ENCODE results near the gene MAPK4.

Gene MAPK4

GRCh38 chr18:50633992-50634391, 74.1 kb downstream of the MAPK4 start:
- Histone ChIP-seq H4K20me1 (ENCODE audit: insufficient read depth, low read length) (no peaks in the 10 kb centered on the region), H3K9me3 (ENCODE audit: insufficient read depth, low read length) (no peaks in the 10 kb centered on the region), H2AFZ (ENCODE audit: low read depth, low read length) (no peak overlapping the region), H3K79me2 (ENCODE audit: low read length) (no peaks in the 10 kb centered on the region), H3K4me3 (ENCODE audit: low read length) (no peak overlapping the region), H3K9ac (ENCODE audit: low read length) (no peak overlapping the region), H3K4me1 (ENCODE audit: low read length) (no peaks in the 10 kb centered on the region), H3K36me3 (replicated peaks; ENCODE audit: low read depth, low read length) (no peaks in the 10 kb centered on the region), H3K27ac (ENCODE audit: low read length) (no peak overlapping the region), H3K27me3 (ENCODE audit: low read depth, low read length) (peaks cover 26% of the 10 kb centered on the region), H3K4me2 (ENCODE audit: low read length) (no peak overlapping the region)
- no peak for TF ChIP-seq CTCF (IDR thresholded peaks at IDR 0.05; ENCODE audit: low read depth, low read length)
- no peak for TF ChIP-seq EZH2phosphoT487 (IDR thresholded peaks at IDR 0.05; ENCODE audit: low read depth)

- H3K27ac ChIP-seq (ENCODE audit: low read length) = no peak overlapping the region
- TF ChIP-seq EZH2phosphoT487 (IDR thresholded peaks at IDR 0.05; ENCODE audit: low read depth) = no peak
- no peak for TF ChIP-seq CTCF (IDR thresholded peaks at IDR 0.05; ENCODE audit: low read depth, low read length)
- no peaks in the 10 kb centered on the region for H3K9me3 ChIP-seq (ENCODE audit: insufficient read depth, low read length)
- peaks cover 24% of the 10 kb centered on the region for H3K27me3 ChIP-seq (ENCODE audit: low read depth, low read length)
- H3K36me3 ChIP-seq (replicated peaks; ENCODE audit: low read depth, low read length) = no peaks in the 10 kb centered on the region
- no peaks in the 10 kb centered on the region for H3K79me2 ChIP-seq (ENCODE audit: low read length)
- H2AFZ ChIP-seq (ENCODE audit: low read depth, low read length) = no peak overlapping the region
- no peaks in the 10 kb centered on the region for H3K4me1 ChIP-seq (ENCODE audit: low read length)
- H4K20me1 ChIP-seq (ENCODE audit: insufficient read depth, low read length) = no peaks in the 10 kb centered on the region
- H3K4me2 ChIP-seq (ENCODE audit: low read length) = no peak overlapping the region
- no peak overlapping the region for H3K4me3 ChIP-seq (ENCODE audit: low read length)
- no peak overlapping the region for H3K9ac ChIP-seq (ENCODE audit: low read length)
Observed at GRCh38 chr18:50636366-50637057, 76.6 kb downstream of the MAPK4 start.

GRCh38 chr18:50638016-50638883, 78.4 kb downstream of the MAPK4 start:
- Histone ChIP-seq H3K4me2 (ENCODE audit: low read length) (no peak overlapping the region), H3K9me3 (ENCODE audit: insufficient read depth, low read length) (no peaks in the 10 kb centered on the region)

More at GRCh38 chr18:50638016-50638883, 78.4 kb downstream of the MAPK4 start:
- no peaks in the 10 kb centered on the region for H3K79me2 ChIP-seq (ENCODE audit: low read length)
- no peak overlapping the region for H3K4me3 ChIP-seq (ENCODE audit: low read length)
- no peaks in the 10 kb centered on the region for H3K36me3 ChIP-seq (replicated peaks; ENCODE audit: low read depth, low read length)
- H2AFZ ChIP-seq (ENCODE audit: low read depth, low read length) = no peak overlapping the region
- no peaks in the 10 kb centered on the region for H4K20me1 ChIP-seq (ENCODE audit: insufficient read depth, low read length)
- H3K9ac ChIP-seq (ENCODE audit: low read length) = no peak overlapping the region
- no peak for TF ChIP-seq CTCF (IDR thresholded peaks at IDR 0.05; ENCODE audit: low read depth, low read length)
- TF ChIP-seq EZH2phosphoT487 (IDR thresholded peaks at IDR 0.05; ENCODE audit: low read depth) = no peak
- peaks cover 22% of the 10 kb centered on the region for H3K27me3 ChIP-seq (ENCODE audit: low read depth, low read length)
- no peaks in the 10 kb centered on the region for H3K4me1 ChIP-seq (ENCODE audit: low read length)
- H3K27ac ChIP-seq (ENCODE audit: low read length) = no peak overlapping the region

Measured in OCI-LY3 (cell line).